Stimulated activated naive CD4-positive, alpha-beta T cell treated with Interleukin-2 at 50 U/mL for 16 hours (primary cell): Measurements from ENCODE around the gene TSPAN14.
A peak's percentile ranks its signal among the peaks of the same experiment; 100 is the strongest.

Experiments used
- DNase-seq: peaks from one replicate; lab custom pipeline; 2025; lab: John Stamatoyannopoulos, UW

Gene TSPAN14

GRCh38 chr10:80487791-80488538 lies 33.9 kb downstream of the TSPAN14 start:
- DNase-seq = peak; percentile 33

DNA sequence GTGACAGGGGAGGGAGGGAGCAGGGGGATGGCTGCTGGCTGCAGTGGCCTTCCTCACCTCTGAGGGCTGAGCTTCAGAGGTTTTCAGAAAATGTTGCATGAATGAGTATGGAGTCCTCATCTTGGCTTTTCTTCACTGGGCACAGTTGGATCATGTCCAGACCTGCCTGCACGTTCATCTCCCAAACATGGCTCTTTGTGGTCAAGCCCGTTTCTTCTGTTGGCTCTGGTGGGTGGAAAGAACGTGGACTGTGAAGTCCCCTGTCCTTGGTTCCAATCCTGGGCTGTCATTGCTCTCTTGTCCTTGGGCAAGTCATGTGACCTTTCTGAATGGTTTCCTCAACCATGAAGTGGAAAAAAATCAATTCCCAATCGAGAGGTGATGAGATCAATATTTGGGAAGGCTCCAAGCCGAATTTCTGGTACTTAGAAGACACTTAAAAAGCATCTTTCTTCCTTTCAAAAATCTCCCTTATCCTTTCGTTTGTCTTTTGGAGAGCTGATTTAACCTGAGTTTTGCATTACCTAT lies 34.5 kb downstream of the TSPAN14 start:
- no peak for DNase-seq

- no peak for DNase-seq
These were observed 35.4 kb downstream of the TSPAN14 start for GRCh38 chr10:80489371-80490112.

- DNase-seq = no peak
These were observed 37.4 kb downstream of the TSPAN14 start for GRCh38 chr10:80491251-80492102.

DNA sequence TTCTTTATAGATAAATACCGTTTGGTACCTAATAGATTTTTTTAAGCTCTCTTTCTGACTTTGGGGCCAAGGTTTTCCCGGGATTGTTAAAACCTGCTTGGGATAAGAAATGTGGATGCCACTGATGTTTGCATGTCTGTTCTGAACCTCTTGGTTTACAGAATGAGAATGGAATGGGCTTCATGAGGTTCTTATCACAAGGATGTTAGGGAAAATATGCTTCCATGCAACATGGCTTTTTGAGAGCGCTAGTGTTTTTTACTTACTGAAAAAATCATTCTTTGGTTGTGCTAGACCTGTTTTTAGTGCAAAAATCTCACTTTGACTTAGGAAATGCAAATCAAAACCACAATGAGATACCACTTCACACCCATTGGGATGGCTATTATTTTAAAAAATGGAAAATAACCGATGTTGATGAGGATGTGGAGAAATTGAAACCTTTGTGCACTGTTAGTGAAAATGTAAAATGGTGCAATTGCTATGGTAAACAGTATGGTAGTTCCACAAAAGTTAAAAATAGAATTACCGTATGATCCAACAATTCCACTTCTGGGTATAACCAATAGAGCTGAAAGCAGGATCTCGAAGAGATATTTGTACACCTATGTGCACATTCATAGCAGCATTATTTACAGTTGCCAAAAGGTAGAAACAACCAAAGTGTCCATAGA lies 38.9 kb downstream of the TSPAN14 start:
- no peak for DNase-seq

DNA sequence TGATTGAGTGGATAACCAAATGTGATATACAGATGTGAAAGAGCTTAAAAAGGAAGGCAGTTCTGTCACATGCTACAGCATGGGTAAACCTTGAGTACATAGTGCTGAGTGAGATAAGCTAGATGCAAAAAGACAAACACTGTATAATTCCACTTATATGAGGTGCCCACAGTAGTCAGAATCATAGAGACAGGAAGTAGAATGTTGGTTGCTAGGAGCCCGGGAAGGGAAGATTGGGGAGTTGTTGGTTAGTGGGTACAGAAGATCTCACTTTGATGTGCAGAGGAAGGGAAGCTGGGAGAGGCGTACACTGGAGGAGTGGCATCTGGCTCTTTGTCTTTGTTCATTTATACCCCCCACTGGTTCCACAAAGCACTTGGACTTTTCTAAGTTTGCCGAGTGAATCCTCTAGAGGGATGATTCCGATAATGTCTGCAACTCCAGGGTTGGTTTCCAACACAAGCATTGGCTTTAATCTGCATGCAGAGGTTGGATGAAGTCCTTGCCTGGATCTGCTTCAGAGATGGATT lies 39.5 kb downstream of the TSPAN14 start:
- DNase-seq = no peak

DNA sequence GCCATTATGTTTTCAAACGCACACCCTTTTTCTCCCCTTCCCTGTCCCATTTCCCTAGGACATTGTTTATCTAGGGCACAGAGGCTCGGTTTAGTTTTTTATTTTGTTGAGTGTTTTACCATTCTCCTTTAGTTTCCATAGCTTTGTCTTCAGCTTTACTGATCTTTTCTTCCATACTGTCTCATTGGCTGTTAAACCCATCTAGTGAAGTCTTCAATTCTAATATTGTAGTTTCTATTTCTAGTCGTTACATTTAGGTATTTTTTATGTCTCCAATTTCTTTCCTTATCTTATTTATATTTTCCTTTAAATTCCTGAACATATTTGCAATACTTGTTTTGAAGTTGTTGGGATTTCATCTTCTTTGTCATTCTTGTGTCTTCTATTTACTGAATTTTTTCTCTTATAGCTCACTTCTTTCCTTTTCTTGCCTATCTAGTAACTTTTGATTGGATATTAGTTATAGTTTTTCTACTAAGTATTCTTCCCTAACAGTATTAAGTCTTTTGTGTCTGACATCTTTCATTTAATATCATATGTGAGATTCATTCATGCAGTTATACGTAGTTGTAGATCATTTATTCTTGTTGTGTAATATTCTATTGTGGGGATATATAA lies 42.6 kb downstream of the TSPAN14 start:
- no peak for DNase-seq

DNA sequence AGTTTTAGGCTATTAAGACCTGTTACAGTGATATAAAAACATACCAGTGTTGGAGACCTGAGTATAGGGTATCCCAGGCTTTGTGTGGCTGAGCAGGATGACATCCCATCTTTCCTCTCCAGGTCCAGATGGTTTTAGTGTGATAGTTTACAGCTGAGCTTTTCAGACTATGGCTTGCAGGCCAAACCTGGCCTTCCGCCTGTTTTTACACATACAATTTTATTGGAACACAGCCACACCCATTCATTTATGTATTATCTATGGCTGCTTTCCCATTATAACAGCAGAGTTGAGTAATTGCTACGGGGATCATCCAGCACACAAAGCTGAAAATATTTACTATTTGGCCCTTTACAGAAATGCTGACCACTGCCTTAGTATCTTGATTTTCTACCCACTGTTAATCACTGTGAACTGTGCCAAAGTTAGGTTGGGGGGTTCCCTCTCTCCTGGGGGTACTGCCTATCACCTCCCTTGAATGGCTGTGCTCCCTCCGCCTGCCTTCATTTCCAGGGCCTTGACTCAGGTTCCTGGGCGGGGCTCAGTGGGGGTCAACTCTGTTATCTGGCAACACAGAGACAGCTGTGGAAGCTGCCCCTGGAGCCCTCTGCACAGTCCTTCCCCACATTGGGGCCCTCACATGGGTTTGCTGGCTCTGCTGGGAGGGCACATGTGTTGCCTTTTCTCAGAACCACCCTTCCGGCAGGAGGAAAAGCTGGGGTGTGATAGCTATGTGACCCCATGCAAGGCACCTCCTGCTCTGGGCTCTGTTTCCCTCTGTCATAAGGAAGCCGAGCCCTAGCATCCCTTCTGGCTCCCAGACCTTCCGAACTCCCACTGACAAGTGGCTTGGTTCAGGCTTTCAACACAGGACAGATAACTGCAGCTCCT lies 43.3 kb downstream of the TSPAN14 start:
- DNase-seq = no peak

DNA sequence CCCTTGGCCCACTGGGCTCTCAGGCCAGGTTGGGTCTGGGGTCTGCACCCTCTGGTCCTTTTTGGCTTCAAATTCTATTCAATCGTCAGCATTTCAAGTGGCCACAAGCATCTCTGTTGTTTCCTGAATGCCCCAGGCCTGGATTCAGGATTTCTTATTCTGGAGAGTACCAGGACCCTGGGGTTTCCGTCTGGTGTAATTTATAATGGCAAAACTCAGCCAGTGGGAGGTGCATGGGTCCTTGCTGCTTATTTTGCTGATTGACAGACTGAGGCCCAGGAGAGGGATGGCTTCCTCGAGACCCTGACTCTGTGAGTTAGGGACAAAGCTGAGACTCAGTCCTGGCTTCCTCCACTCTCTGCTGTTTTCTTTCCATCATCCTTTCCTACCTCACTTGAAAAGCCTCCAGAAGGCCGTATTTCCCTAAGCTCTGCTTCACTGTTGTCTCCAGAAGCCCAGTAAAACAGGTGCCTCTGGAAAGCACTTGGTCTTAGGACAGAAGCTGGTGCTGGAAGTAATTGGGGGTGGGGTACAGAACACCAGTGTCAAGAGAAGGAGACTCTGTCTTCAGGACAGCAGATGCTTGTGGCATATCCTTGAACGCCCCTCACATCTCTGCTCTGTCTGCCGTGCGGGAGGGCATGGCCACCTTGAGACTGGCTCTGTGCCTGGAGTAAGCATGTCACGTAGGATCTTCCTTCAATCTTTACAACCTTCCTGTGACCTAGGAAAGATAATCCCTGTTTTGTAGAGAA lies 44.1 kb downstream of the TSPAN14 start:
- DNase-seq = no peak

DNA sequence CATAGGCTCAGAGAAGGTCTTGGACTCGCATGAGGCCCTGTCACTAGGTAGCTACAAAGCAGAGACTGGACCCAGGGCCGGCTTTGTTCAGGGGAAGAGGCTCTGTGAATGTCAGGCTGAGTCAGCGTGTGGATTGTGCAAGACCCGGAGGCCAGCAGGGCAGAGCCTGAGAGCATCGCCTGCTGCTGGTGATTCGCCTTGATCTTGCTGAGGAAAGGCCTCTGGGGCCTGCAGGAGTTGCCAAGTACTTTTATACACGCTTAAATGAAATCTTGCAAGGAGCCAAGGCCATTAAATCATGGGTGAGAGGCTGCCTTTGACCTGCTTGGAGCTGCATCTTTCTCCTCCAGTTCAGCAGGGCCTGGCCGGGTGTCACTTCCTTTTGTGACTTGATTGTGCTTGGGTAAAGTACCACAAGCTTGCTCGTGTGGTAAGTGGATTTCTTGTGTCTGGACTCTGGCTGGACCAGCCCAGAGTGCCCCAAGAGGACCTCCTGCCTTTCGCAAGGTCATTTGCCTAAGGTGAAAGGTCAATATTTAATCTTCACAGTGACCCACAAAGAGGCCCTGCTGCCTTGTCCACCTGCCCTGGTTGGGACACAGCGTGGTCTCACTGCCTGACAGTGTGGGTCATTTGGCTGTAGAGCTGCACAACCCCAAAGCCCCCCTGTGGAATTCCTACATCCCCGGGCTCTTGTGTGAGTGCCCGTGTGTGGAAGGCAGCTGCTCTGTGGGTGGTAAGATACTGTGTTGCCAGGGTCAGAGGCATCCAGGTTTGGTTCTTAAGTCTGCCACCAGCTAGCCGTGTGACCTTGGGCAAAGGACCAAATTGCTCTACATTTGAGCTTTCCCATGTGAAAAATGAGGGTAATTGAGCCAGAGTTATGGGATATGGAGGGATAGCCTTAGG lies 45.0 kb downstream of the TSPAN14 start:
- peak; percentile 66 for DNase-seq

DNA sequence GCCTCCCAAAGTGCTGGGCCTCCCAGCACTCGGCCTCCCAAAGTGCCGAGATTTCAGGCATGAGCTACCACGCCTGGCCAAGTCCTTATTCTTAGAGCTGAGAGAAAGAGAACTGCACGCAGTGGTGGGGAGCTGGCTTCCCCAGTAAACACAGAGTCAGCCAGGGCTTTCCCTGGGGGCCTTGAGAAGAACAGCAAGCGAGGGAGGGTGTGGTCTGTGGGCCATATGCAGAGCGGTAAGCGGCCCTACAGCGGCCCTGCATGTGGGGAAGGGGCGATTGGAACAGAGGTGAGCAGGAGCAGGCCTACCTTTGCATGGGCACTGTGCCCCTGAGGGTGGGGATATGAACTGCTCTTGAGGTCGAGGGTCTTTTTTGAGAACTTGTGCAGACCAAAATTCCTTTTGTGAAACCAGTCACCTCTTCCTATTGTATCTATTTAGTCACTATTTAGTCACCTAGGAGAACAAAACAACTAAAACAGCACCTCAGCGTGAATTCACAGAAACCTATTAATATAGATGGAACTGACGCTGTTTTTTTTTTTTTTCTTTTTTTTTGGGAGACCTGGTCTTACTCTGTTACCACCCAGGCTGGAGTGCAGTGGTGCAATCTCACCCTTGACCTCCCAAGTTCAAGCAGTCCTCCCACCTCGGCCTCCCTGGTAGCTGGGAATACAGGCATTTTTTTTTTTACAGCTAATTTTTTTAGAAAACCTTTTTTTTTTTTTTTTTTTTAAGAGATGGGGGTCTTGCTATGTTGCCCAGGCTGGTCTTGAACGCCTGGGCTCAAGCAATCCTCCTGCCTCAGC lies 46.7 kb downstream of the TSPAN14 start:
- peak; percentile 26 for DNase-seq

- no peak for DNase-seq
These were observed 47.3 kb downstream of the TSPAN14 start for GRCh38 chr10:80501381-80501912.

- no peak for DNase-seq
These were observed 47.9 kb downstream of the TSPAN14 start for GRCh38 chr10:80501913-80502521.

DNA sequence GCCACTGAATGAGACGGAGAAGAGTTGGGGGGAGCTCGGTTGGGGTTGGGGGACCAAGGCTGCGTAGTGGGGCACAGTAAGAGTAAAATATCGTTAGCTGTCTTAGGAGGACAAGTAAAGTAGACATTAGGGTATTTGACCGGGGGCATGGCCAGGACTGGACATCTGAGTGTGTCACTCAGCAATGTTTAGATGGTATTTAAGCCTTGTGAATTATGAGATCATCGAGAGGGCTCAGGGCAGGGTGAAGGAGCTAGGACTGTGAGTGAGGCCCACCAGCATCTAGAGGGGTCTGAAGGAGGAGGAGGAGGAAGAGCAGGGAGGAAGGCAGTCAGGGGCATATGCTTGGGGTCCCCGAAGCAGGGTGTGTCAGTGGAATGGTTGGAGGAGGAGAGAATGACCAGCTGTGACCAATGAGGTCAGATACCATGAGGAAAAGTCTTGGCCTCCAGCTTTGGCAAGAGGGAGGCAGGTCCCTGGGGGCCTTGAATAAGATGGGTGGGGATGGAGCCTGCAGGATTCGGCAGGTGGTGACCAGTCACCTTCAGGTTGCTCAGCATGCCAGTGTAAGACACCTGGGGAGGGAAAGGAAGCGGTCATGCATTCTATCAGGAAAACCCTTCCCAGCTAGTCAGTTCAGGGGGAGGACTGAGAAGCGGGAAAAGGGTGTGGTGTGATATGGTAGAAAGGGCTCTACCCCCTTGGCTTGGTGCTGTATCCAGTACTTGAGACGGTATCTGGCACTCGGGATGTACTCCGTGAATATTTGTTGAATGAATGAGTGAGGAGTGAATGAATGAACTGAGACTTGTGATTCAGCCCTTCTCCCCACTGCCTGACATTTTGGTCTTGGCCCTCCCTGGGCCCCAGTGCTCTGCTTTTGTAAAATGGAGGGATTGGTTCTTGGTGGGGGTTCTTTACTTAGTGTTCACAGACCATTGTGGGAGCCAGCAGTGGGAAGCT lies 48.8 kb downstream of the TSPAN14 start:
- no peak for DNase-seq

DNA sequence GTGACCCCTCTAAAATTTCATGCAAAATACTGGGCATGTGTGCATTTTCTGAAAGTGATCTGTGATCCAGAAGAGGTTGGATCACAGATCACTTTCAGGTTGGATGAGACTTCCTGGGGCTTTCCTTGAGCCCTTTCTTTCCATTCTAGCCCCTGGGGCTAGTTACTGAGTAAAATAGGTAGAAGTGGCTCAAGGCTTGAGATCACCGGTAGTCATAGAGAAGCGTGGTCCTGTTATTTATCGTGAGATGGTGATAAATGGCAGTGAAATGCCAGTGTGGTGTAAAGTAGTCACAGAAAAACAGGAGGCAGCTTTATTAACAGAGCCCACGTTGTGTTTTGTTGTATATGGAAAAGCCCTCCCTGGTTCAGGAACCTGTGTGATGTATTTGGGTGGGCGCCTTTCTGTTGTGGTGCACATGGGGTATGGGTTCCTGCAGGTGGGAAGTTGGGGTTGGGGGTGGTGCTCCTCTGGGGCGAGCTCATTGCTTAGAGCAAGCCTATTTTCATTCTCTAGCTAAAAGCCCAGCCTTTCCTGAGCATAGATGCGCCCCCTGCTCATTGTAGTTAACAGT lies 49.6 kb downstream of the TSPAN14 start:
- DNase-seq = no peak
